ENCODE measurements around the gene ZNF600.
"Not testable (repeated sequence)": the region's sequence is repeated elsewhere in the genome, so short reads cannot be mapped to it uniquely, and the experiment has no call there.

Gene ZNF600

GRCh38 chr19:52786464-52787354 lies at the start of gene ZNF600:
Gene ZNF600 (minus strand): TSS chr19:52786791. CDS start chr19:52778888, 7,903 bp downstream.
- peak; percentile 40 for DNase-seq

- not testable (repeated sequence) for DNase-seq
These were observed 47.7 kb upstream of the ZNF600 start for GRCh38 chr19:52834289-52834688.

GRCh38 chr19:52833541-52833940 lies 47.0 kb upstream of the ZNF600 start:
- not testable (repeated sequence) for DNase-seq

- not testable (repeated sequence) for DNase-seq
These were observed 43.3 kb upstream of the ZNF600 start for GRCh38 chr19:52829866-52830265.

GRCh38 chr19:52825765-52826164 lies 39.2 kb upstream of the ZNF600 start:
- no peak for DNase-seq

GRCh38 chr19:52823676-52824075 lies 37.1 kb upstream of the ZNF600 start:
- DNase-seq, result no peak

- DNase-seq, result not testable (repeated sequence)
These were observed 34.8 kb upstream of the ZNF600 start, which contains the start of gene ZNF28 for GRCh38 chr19:52821204-52821960. Gene ZNF28 (minus strand): TSS chr19:52821633. CDS start chr19:52817958, 3,675 bp downstream.

GRCh38 chr19:52820472-52821203 lies 34.0 kb upstream of the ZNF600 start:
- DNase-seq, result not testable (repeated sequence)

- no peak for DNase-seq
These were observed 23.2 kb upstream of the ZNF600 start for GRCh38 chr19:52809801-52810200.

- not testable (repeated sequence) for DNase-seq
These were observed 13.5 kb upstream of the ZNF600 start for GRCh38 chr19:52799950-52800640.

GRCh38 chr19:52789440-52789839 lies 2.8 kb upstream of the ZNF600 start:
- DNase-seq, result no peak

- DNase-seq, result no peak
These were observed 520 bp downstream of the ZNF600 start for GRCh38 chr19:52786078-52786463.

GRCh38 chr19:52785506-52785905 lies 1.1 kb downstream of the ZNF600 start:
- no peak for DNase-seq

- DNase-seq, result not testable (repeated sequence)
These were observed 3.7 kb downstream of the ZNF600 start for GRCh38 chr19:52782864-52783263.

GRCh38 chr19:52778811-52779210 lies 7.8 kb downstream of the ZNF600 start:
- DNase-seq, result no peak

- DNase-seq, result not testable (repeated sequence)
These were observed 30.1 kb downstream of the ZNF600 start for GRCh38 chr19:52756447-52756846.

- no peak for DNase-seq
These were observed 36.8 kb downstream of the ZNF600 start for GRCh38 chr19:52749780-52750179.

GRCh38 chr19:52748336-52748950 lies 38.1 kb downstream of the ZNF600 start:
- no peak for DNase-seq

GRCh38 chr19:52745919-52746318 lies 40.7 kb downstream of the ZNF600 start:
- DNase-seq, result not testable (repeated sequence)

GRCh38 chr19:52743091-52743490 lies 43.5 kb downstream of the ZNF600 start:
- no peak for DNase-seq

- no peak for DNase-seq
These were observed 44.1 kb downstream of the ZNF600 start for GRCh38 chr19:52742516-52742915.

GRCh38 chr19:52741951-52742485 lies 44.6 kb downstream of the ZNF600 start:
- no peak for DNase-seq

Data from DMS 273 treated with DMSO at 0.1 percent for 48 hours (cell line).